Measurements from ENCODE around the gene PLCB1. TPM values are rescaled to one million over a fixed set of nuclear protein-coding genes. Genes with fewer than 3 reads are reported as not detected.
A peak's percentile ranks its signal among the peaks of the same experiment; 100 is the strongest.
"Not testable (repeated sequence)": the region's sequence is repeated elsewhere in the genome, so short reads cannot be mapped to it uniquely, and the experiment has no call there.

Gene PLCB1
- total and polyA plus RNA-seq, 2 experiments from 2014 or later, result 14.9 to 20.7 TPM

DNA sequence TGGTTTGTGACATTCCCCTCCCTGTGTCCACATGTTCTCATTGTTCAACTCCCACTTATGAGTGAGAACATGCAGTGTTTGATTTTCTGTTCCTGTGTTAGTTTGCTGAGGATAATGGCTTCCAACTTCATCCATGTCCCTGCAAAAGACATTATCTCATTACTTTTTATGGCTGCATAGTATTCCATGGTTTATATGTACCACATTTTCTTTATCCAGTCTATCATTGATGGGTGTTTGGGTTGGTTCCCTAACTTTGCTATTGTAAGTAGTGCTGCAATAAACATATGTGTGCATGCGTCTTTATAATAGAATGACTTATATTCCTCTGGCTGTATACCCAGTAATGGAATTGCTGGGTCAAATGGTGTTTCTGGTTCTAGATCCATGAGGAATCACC lies 247.1 kb downstream of the PLCB1 start:
- not testable (repeated sequence) for ATAC-seq; H3K4me2 ChIP-seq; H3F3A ChIP-seq (replicated peaks; ENCODE audit: low read depth); H3K79me2 ChIP-seq (replicated peaks; ENCODE audit: insufficient read depth); H3K27me3 Mint-ChIP-seq (ENCODE audit: insufficient read depth, low read depth, poor library complexity); H3K27ac Mint-ChIP-seq; H3K4me3 Mint-ChIP-seq; H3K4me1 Mint-ChIP-seq; H3K27me3 ChIP-seq (ENCODE audit: insufficient read depth); H3K4me1 ChIP-seq (ENCODE audit: insufficient read depth); H3K27ac ChIP-seq (ENCODE audit: low read depth); H4K20me1 ChIP-seq (replicated peaks; ENCODE audit: insufficient read depth); H3K36me3 Mint-ChIP-seq (ENCODE audit: low read depth); H3K9me2 ChIP-seq (ENCODE audit: insufficient read depth); DNase-seq (ENCODE audit: low spot score); H3K36me3 ChIP-seq (ENCODE audit: insufficient read depth); H2AFZ ChIP-seq; H3K4me3 ChIP-seq
- peaks cover 12% of the 10 kb centered on the region for H3K9me3 Mint-ChIP-seq

DNA sequence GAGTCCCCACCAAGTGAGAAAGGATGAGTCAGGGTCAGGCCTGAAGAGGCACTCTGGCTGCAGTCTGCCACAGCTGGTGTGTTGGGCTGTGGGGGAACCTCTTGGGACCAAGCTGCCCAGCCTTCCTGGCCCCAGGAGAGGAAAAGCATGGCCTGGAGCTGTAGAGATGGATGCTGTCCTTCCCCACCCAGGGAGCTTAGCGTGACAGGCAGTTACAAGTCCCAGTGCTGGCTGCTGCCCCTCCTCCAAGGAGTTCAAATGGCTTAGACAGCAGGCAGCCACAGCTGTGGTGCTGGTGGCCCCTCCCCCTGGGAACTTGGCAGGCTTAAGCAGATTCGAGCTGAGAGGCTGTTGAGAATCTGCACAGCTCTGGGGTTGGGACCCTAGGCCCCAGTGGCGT lies 253.2 kb downstream of the PLCB1 start:
- Mint-ChIP-seq H3K27ac (no peak overlapping the region), H3K4me1 (peaks cover 5% of the 10 kb centered on the region; the same call in 2 of the 3 replicates), H3K9me3 (peaks cover 12% of the 10 kb centered on the region), H3K36me3 (ENCODE audit: low read depth) (no peaks in the 10 kb centered on the region), H3K4me3 (no peak overlapping the region), H3K27me3 (ENCODE audit: insufficient read depth, low read depth, poor library complexity) (peaks cover 6% of the 10 kb centered on the region)
- Histone ChIP-seq H3K9me2 (ENCODE audit: insufficient read depth) (peaks cover 11% of the 10 kb centered on the region; the same call in 1 of the 2 replicates), H3F3A (replicated peaks; ENCODE audit: low read depth) (no peaks in the 10 kb centered on the region), H2AFZ (no peak overlapping the region), H4K20me1 (replicated peaks; ENCODE audit: insufficient read depth) (no peaks in the 10 kb centered on the region), H3K36me3 (ENCODE audit: insufficient read depth) (no peaks in the 10 kb centered on the region), H3K27ac (ENCODE audit: low read depth) (no peak overlapping the region), H3K4me3 (no peak overlapping the region), H3K4me2 (no peak overlapping the region), H3K4me1 (ENCODE audit: insufficient read depth) (no peaks in the 10 kb centered on the region), H3K27me3 (ENCODE audit: insufficient read depth) (no peaks in the 10 kb centered on the region), H3K79me2 (replicated peaks; ENCODE audit: insufficient read depth) (no peaks in the 10 kb centered on the region)
- ATAC-seq (peak; percentile 53; the same call in 1 of the 3 replicates), DNase-seq (ENCODE audit: low spot score) (peak; percentile 30)
- TF ChIP-seq, protein P1, sequence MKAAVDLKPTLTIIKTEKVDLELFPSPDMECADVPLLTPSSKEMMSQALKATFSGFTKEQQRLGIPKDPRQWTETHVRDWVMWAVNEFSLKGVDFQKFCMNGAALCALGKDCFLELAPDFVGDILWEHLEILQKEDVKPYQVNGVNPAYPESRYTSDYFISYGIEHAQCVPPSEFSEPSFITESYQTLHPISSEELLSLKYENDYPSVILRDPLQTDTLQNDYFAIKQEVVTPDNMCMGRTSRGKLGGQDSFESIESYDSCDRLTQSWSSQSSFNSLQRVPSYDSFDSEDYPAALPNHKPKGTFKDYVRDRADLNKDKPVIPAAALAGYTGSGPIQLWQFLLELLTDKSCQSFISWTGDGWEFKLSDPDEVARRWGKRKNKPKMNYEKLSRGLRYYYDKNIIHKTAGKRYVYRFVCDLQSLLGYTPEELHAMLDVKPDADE (IDR thresholded peaks at IDR 0.05), result no peak
- TF ChIP-seq STAT1 (IDR thresholded peaks at IDR 0.05; ENCODE audit: unreplicated experiment) (no peak), POLR2AphosphoS5 (IDR thresholded peaks at IDR 0.05; ENCODE audit: low read depth) (no peak), ZNF331 (CRISPR knock-in tag; IDR thresholded peaks at IDR 0.05; ENCODE audit: low read depth) (no peak), EZH2 (IDR thresholded peaks at IDR 0.05; ENCODE audit: low read depth, unreplicated experiment) (no peak), NANOG (IDR thresholded peaks at IDR 0.05; ENCODE audit: borderline replicate concordance) (no peak), EZH2phosphoT487 (IDR thresholded peaks at IDR 0.05; ENCODE audit: unreplicated experiment) (no peak), CTCF (conservative IDR thresholded peaks at IDR 0.05; ENCODE audit: low read depth in 2 of 2) (no peak), REST (IDR thresholded peaks at IDR 0.05; ENCODE audit: unreplicated experiment) (no peak), JUNB (IDR thresholded peaks at IDR 0.05; ENCODE audit: unreplicated experiment) (no peak)
